D341Med (cell line): ENCODE data around the gene UPK1B.
"Not testable (repeated sequence)": the region's sequence is repeated elsewhere in the genome, so short reads cannot be mapped to it uniquely, and the experiment has no call there.

ENCODE experiments used
- DNase-seq: peaks from one replicate; pipeline ENCODE4 v3.0.0; 2012; ENCODE audit warnings: low spot score

The UPK1B gene

GRCh38 chr3:119225121-119225520, 51.7 kb downstream of the UPK1B start:
- no peak for DNase-seq

- DNase-seq, result no peak
Observed at GRCh38 chr3:119227070-119227850, 53.9 kb downstream of the UPK1B start.

GRCh38 chr3:119228373-119229145, 55.2 kb downstream of the UPK1B start:
- no peak for DNase-seq

- no peak for DNase-seq
Observed at GRCh38 chr3:119229190-119229589, 55.8 kb downstream of the UPK1B start.

GRCh38 chr3:119230071-119230470, 56.7 kb downstream of the UPK1B start:
- no peak for DNase-seq

GRCh38 chr3:119230745-119231144, 57.3 kb downstream of the UPK1B start:
- no peak for DNase-seq

- no peak for DNase-seq
Observed at GRCh38 chr3:119234610-119235009, 61.2 kb downstream of the UPK1B start.

- DNase-seq, result no peak
Observed at GRCh38 chr3:119235151-119235550, 61.8 kb downstream of the UPK1B start.

GRCh38 chr3:119236756-119237155, 63.4 kb downstream of the UPK1B start:
- DNase-seq, result no peak

GRCh38 chr3:119237299-119237698, 63.9 kb downstream of the UPK1B start:
- DNase-seq, result no peak

- DNase-seq, result no peak
Observed at GRCh38 chr3:119238363-119238762, 65.0 kb downstream of the UPK1B start.

- DNase-seq, result no peak
Observed at GRCh38 chr3:119239206-119239820, 65.9 kb downstream of the UPK1B start.

GRCh38 chr3:119240101-119240590, 66.7 kb downstream of the UPK1B start:
- peak; percentile 32 for DNase-seq

- DNase-seq, result peak; percentile 90
Observed at GRCh38 chr3:119240591-119241434, 67.4 kb downstream of the UPK1B start, which contains the start of gene B4GALT4. B4GALT4 (minus strand) TSS chr3:119240878; CDS start chr3:119230099, 10,779 bp downstream.

- not testable (repeated sequence) for DNase-seq
Observed at GRCh38 chr3:119242387-119243057, 69.1 kb downstream of the UPK1B start.

GRCh38 chr3:119243058-119243529, 69.7 kb downstream of the UPK1B start:
- not testable (repeated sequence) for DNase-seq

GRCh38 chr3:119243712-119244111, 70.3 kb downstream of the UPK1B start:
- DNase-seq, result no peak

GRCh38 chr3:119245778-119246177, 72.4 kb downstream of the UPK1B start:
- DNase-seq, result no peak
